ENCODE results near the gene PLEKHH1. TPM values are rescaled to one million over a fixed set of nuclear protein-coding genes. Genes with fewer than 3 reads are reported as not detected.

Gene PLEKHH1
- total and polyA plus RNA-seq, 2 of the 8 experiments (the other 6 are each of a cell fraction or from before 2014, with no cell fraction given), result 28.3 to 33.3 TPM

DNA sequence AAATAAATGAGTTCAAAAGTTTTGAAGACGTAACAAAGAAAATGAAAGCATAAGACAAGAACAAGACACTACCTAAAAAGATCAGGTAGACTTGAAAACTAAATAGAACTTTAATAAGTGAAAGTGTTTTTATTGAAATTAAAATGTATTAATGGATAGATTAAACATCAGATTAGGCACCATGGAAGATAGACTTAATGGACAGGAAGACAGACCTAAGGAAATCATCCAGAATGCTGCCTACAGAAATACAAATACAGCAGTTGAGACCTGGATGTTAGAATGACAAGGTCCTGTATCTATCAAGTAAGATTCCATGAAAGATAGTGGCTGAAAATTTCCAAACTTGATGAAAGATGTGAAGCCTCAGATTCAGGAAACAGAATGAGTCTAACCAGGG is 11.5 kb downstream of the PLEKHH1 start (continued):
- no peak for TF ChIP-seq CTBP2 (IDR thresholded peaks at IDR 0.05; ENCODE audit: borderline replicate concordance, insufficient read depth, insufficient read length, low read length)
